NCI-H128 (cell line): ENCODE results near the gene ACO2.

Experiments
- DNase-seq: peaks from one replicate; lab custom pipeline; 2025; ENCODE audit not compliant: unreplicated experiment; lab: John Stamatoyannopoulos, UW

Gene ACO2

GRCh38 chr22:41522813-41523212 is 53.9 kb downstream of the ACO2 start:
- no peak for DNase-seq

- no peak for DNase-seq
Observed at GRCh38 chr22:41523464-41524221, 54.7 kb downstream of the ACO2 start.

GRCh38 chr22:41524251-41524661 is 55.3 kb downstream of the ACO2 start:
- no peak for DNase-seq

- no peak for DNase-seq
Observed at GRCh38 chr22:41524809-41525449, 56.0 kb downstream of the ACO2 start.

GRCh38 chr22:41525450-41526225 is 56.7 kb downstream of the ACO2 start:
- DNase-seq = no peak

GRCh38 chr22:41526226-41526829 is 57.4 kb downstream of the ACO2 start:
- no peak for DNase-seq

- DNase-seq = no peak
Observed at GRCh38 chr22:41526830-41527799, 58.2 kb downstream of the ACO2 start.

- DNase-seq = no peak
Observed at GRCh38 chr22:41528132-41528766, 59.3 kb downstream of the ACO2 start.

GRCh38 chr22:41528938-41529561 is 60.1 kb downstream of the ACO2 start:
- no peak for DNase-seq

GRCh38 chr22:41530890-41531714 is 62.2 kb downstream of the ACO2 start:
- no peak for DNase-seq

- no peak for DNase-seq
Observed at GRCh38 chr22:41531715-41532477, 63.0 kb downstream of the ACO2 start.

GRCh38 chr22:41532908-41533825 is 64.2 kb downstream of the ACO2 start:
- no peak for DNase-seq

GRCh38 chr22:41534219-41534618 is 65.3 kb downstream of the ACO2 start:
- no peak for DNase-seq

- no peak for DNase-seq
Observed at GRCh38 chr22:41535244-41535643, 66.3 kb downstream of the ACO2 start.

- DNase-seq = no peak
Observed at GRCh38 chr22:41537203-41537602, 68.3 kb downstream of the ACO2 start.

- DNase-seq = no peak
Observed at GRCh38 chr22:41538583-41538982, 69.7 kb downstream of the ACO2 start.
